Nucleus accumbens (tissue), 56 donors: Measurements from ENCODE around the gene PPP1R3E.

Experiments used
- DNase-seq, 56 donors: peaks; one replicate each; lab custom pipeline; 2025; lab: John Stamatoyannopoulos, UW

Gene PPP1R3E

DNA sequence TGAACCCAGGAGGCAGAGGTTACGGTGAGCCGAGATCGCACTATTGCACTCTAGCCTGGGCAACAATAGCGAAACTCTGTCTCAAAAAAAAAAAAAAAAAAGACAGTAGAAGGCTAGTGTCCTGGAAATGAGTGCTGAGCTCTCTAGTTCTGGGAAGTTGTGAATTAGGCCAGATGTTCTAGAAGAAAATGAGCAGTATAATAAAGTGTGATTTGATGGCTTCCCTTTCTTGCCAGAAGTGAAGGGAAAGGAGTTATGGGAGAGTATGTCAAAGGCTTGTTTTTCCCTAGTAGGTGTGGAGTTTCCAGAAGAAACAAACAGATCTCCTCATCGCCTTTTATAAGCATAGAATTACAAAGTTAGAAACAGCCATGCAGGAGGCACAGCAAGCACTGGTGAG is 44.4 kb downstream of the PPP1R3E start:
- no peak for DNase-seq

- DNase-seq: no peak
These were observed 50.0 kb downstream of the PPP1R3E start for GRCh38 chr14:23252420-23253333.

- no peak for DNase-seq
These were observed 50.7 kb downstream of the PPP1R3E start for GRCh38 chr14:23252006-23252405.

DNA sequence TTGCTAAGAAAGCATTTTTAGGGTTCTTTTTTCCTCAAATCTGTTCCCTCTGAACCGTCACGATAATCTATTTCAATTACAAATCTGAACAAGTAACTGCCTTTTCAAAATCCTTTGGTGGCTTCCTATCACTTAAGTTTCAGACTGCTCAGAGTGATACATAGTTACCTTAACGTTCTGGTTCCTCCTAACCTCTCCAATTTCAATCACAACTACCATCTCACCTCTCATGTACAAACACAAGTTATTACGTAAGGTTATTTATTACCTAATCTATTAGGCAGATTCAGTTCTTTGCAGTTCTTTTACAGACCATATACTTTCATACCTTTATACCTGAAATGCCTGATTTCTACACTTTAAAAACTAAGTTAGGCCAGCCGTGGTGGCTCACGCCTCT is 52.8 kb downstream of the PPP1R3E start:
- no peak for DNase-seq

DNA sequence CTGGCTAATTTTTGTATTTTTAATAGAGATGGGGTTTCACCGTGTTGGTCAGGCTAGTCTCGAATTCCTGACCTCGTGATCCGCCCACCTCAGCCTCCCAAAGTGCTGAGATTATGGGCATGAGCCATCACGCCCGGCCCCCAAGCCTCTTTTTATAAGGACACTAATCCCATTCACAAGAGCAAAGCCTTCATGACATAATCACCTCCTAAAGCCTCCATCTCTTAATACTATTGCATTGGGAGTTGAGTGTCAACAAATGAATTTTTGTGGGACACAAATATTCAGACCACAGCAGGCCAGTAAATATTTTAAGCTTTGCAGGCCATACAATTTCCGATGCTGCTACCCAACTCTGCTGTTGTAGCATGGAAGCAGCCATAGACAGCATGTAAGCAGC is 54.1 kb downstream of the PPP1R3E start:
- DNase-seq: no peak
